HG03045 (cell line): ENCODE results near the gene ZNF444.
"Not testable (repeated sequence)": the region's sequence is repeated elsewhere in the genome, so short reads cannot be mapped to it uniquely, and the experiment has no call there.

ENCODE experiments used
- ATAC-seq: cut with Tn5 transposase; IDR thresholded peaks from one replicate; pipeline ENCODE4 v1.9.1; 2021; ENCODE audit warnings: mild to moderate bottlenecking, moderate library complexity; ENCODE audit not compliant: unreplicated experiment

Gene ZNF444

DNA sequence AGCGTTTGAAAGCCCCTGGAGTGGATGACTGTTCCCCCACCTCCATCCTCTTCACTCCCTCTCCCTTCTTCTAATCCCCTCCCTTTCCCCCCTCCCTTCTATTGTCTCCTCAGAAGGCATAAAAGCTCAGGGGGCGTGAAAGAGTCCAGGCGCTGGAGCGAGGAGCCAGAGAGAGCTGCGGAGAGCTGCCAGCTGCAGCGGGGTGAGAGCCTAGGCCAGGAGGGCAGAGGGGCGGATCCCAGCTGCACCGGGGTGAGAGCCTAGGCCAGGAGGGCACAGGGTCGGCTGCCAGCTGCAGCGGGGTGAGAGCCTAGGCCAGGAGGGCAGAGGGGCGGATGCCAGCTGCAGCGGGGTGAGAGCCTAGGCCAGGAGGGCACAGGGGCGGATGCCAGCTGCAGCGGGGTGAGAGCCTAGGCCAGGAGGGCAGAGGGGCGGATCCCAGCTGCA is 34.8 kb downstream of the ZNF444 start, which contains the start of gene GALP:
TSS of gene GALP (plus strand) at position 148 of the 447 bp plus-strand sequence. CDS start 1,101 bp downstream, outside the sequence.
- not testable (repeated sequence) for ATAC-seq

GRCh38 chr19:56176310-56176709 is 35.2 kb downstream of the ZNF444 start:
- not testable (repeated sequence) for ATAC-seq

DNA sequence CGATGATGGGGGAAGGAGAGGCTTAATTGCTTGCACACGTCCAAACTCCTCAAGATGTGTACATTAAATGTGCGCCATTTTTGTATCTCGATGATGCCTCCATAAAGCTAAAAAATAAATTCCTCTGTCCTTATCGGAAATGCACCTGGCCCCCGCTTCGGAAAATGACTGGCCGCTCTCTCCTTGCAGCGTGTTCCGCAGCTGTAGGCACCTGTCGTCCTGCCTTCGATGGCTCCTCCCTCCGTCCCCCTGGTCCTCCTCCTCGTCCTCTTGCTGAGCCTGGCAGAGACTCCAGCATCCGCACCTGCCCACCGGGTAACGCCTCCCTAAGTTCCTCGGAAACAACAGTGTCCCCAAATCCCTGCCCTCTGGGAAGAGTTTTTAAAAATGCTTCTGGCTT is 35.8 kb downstream of the ZNF444 start:
- no peak for ATAC-seq

GRCh38 chr19:56177564-56178243 is 36.6 kb downstream of the ZNF444 start:
- no peak for ATAC-seq

GRCh38 chr19:56189785-56190184 is 48.7 kb downstream of the ZNF444 start:
- ATAC-seq: no peak

- no peak for ATAC-seq
Observed at GRCh38 chr19:56191115-56191514, 50.0 kb downstream of the ZNF444 start.

GRCh38 chr19:56191711-56192110 is 50.6 kb downstream of the ZNF444 start:
- ATAC-seq: no peak

GRCh38 chr19:56193981-56194640 is 53.0 kb downstream of the ZNF444 start:
- no peak for ATAC-seq

GRCh38 chr19:56197646-56198045 is 56.6 kb downstream of the ZNF444 start, which contains the start of gene ZSCAN5B:
TSS of gene ZSCAN5B (minus strand) at chr19:56197783. CDS start at chr19:56193052, 4,731 bp downstream.
- not testable (repeated sequence) for ATAC-seq

DNA sequence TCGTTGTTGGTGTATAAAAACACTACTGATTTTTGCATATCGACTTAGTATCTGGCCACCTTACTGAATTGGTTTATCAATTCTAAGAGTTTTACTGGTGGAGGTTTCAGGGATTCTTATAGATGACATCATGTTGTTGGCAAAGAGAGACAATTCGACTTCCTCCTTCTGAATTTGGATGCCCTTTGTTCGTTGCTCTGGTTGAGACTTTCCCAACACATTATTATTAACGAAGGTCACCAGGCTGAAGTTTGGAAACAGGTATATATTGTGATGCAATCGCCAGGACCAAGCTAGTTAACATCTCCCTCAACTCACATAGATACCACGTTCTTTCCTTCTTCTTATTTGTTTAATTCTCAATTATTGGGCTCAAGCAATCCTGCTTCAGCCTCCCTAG is 58.6 kb downstream of the ZNF444 start:
- no peak for ATAC-seq

DNA sequence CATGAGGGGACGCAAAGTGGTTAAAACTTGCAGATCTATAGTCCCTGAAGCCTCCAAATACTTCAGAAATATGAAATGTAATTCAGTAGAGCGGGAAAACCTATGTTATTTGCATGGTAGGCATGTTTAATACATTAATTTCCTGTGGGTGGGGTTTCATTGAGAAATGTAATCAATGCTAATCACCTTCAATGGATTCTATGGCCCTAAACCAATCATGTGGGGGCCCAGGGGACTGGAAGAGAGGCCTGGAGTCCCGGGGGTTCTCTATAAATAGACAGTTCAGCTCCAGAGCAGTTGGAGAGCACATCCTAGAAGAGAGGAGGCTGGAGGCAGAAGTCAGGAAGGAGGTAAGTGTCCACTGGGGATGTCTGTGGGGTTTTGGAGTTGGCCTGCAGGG is 60.9 kb downstream of the ZNF444 start, which contains the start of gene ZSCAN5C:
TSS of gene ZSCAN5C (plus strand) at position 301 of the 400 bp plus-strand sequence. CDS start 3,641 bp downstream, outside the sequence.
- no peak for ATAC-seq

GRCh38 chr19:56207581-56207980 is 66.5 kb downstream of the ZNF444 start:
- not testable (repeated sequence) for ATAC-seq

- ATAC-seq: no peak
Observed at GRCh38 chr19:56209091-56209490, 68.0 kb downstream of the ZNF444 start.

- ATAC-seq: not testable (repeated sequence)
Observed at GRCh38 chr19:56210036-56210435, 68.9 kb downstream of the ZNF444 start.
